ENCODE results near the gene PARP3.

GRCh38 chr3:51977446-51978142, 35.4 kb downstream of the PARP3 start:
- TF ChIP-seq POLR2A (IDR thresholded peaks at IDR 0.05) = no peak
- TF ChIP-seq CTCF (IDR thresholded peaks at IDR 0.05) = no peak
